HG03442 (cell line): ENCODE measurements around the gene HIVEP3.

Source experiments
- ATAC-seq: cut with Tn5 transposase; IDR thresholded peaks from one replicate; pipeline ENCODE4 v1.9.1; 2021; ENCODE audit warnings: mild to moderate bottlenecking, moderate library complexity; ENCODE audit not compliant: unreplicated experiment

Gene HIVEP3

DNA sequence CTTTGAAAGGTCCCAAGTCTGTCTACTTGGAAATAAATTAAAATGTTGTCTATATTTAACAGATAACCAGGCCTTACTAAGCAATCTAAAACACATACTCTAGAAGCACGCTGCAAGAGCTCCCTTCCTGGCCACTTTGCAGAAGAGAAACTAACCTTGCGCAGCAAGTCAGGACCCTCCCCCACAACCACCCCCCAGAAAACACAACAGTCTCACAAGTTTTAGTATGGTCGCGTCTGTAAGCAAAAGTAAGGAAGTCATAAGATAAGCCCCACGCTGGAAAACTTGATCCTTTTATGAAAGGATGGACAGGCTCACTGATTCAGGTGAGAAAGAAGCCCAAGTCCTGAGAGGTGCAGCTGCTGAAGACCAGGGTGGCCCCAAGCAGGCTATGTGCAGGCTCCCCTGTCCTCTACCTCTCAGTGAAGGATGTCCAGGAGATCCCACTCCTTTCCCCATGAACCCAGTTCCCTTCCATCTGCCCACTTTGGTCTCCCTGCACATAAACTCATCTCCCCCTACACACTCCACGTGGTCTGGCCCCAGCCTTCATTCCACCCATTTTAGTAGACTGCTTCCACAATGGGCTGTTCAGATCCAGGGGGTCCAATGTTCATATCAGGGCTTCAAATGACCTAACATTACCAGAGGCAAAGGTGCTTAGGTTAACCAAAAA, 23.8 kb downstream of the HIVEP3 start:
- ATAC-seq, result no peak

DNA sequence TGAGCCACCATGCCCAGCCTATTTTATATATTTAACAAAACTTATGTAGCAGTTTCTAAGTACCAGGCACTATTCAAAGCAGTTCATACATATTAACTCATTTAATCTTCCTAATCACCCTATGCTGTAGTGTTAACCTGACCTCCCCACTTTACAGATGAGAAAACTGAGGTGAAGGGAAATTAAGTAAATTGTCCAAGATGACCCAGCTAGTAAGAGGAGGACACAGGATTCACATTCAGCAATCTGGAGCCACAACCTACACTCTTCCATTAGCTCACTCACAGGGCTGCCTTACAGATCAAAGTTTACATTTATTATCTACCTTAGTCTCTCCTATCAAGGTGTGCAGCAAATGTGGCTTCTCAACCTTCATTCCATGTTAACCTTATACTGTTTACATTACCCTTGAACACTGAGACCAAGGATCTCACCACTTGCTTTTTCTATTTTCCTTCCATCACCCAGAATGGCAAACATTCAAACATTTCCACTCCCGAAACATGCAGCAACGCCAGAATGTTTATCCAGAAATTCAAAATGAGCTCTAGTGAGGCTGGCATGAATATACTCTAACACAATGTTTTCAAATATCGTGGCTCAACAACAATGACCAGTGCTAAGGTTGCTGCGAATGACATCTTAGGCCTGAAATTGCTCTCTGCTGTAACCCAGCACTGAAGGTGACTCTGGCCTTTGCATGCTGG, 24.5 kb downstream of the HIVEP3 start:
- ATAC-seq, result no peak

DNA sequence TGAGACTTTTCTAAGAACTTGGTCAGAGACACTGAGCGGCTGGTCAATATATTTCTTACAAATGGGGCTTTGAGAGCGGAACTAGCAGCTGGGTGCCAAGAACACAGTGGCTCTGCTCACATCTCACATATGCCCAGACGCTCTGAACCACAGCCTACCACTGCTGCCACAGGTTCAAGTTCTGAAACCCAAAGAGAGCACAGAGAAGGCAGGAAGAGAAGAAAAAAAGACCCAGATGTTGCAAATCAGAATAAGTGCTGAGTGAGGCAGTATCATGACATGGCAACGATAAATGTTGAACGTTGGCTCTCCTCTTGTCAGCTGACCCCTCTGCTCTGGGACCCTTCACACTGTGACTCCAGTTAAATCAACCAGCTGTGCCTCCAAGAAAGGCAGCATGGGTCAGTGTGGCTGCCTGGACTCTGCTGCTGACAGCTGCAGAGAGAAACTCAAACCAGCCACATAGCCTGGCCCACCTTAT, 26.4 kb downstream of the HIVEP3 start:
- no peak for ATAC-seq

DNA sequence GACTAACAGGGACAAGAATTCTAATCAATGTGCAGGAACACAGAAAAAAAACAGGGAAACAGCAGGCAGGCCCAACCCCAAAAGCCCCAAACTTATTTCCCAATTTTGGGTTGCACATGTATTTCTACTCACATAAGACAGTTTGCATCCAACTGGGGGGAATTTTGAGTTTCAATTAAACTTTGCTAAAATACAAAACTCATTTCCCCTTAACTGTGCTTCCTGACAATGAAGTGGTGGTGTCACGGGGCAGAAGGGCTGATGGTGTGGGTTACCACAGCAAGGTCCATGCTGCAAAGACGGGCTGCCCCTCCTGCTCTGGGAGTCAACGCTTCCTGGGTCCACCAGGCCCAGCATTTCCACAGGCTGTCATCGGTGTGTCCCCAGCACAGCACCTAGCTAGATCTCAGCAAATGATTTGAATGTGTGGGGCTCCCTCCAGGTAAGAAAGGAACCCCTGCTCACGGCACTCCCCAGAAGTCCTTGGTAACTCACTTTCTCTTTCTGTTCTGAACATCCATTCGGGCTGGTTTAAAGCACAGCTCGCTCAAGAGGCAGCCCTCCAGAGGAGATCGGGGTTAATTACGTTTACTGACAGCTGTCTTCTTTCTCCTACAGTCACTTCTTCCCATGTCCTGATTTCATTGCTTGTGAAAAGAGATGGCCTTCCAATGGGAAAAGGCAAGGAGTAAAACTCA, 27.4 kb downstream of the HIVEP3 start:
- ATAC-seq, result peak; percentile 72

DNA sequence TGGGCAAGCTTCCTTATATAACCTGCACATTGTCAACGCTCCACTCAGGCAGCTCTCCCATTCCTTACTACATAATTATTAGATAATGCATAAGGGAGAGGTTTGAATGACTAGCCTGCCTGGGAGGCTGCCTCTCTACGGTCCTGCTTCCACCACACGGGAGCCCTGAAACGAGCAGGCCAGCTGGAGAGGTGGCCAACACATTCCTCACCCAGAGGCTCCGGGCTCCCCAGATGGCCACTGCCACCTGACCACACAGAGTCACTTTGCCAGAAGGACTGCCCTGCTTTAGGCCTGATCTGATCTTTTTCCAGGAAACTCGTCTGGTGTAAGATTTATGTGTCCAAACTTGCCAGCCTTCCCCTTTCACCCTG, 27.9 kb downstream of the HIVEP3 start:
- ATAC-seq, result no peak

DNA sequence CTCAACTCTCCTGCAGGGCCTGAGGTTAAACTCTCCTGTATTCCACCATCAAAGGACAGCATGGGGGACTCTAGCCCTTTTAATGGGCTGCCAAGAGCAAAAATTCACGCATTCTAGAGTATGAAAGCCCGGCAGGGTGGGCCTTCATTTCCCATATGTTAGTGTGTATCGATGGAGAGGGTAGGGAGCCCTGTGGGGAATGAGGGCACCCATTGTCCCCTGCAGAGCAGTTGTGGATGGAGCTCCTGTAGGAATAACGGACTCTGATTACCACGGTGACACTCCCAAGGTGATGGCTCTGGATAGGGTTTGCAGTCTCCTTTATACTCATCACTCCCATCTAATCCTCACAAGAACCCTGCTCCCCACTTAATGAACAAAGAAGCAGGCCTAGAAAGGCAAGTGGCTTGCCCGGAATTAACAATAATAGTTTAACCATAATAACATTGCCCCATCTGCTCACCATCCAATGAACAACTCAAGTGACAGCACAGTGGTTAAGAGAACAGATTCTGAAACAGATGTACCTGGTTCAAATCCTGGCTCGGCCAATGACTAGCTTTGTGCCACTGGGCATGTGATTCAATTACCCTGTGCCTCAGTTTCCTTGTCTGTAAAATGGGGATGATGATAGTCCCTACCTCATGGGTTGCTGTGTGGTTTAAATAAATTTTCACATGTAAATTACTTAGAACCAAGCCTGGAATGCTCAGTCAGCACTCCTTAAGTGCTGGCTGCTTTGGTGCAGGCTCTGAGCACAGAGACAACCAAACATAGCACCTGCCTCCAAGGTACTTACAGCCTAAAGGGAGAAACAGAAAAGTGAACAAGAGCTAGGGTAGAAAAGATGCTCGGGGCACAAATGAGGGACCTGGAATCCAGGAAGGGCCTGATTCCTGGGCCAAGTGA, 29.0 kb downstream of the HIVEP3 start:
- ATAC-seq, result no peak

DNA sequence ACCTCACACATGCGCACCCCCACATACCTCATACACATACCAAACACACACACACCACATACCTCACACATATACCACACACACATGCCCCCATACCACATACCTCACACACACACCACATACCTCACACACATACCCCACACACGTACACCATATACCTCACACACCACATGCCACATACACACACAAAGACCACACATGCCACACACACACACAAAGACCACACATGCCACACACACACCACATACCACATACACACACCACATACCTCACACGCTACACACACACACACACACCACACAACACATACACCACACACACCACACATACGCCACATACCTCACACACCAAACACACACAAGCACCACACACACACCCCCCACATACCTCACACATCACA, 30.0 kb downstream of the HIVEP3 start:
- ATAC-seq, result no peak

DNA sequence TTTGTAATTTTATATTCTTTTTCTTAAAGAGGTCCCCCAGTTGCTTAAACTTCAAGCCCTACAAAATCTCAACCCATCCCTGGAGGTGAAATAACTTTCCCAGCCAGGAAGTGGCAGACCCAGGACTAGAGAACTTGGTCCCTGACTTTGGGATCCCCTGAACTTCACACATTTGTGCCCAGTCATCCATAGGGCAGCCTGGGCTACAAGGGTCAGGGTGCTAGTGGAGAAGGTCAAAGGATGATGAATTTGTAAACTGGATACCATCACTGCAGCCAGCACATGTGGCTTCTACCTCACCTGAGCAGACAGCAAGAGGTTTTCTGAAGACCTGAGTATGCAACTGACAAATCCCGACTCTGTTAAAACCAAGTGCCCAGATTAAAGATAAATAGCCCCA, 31.4 kb downstream of the HIVEP3 start:
- no peak for ATAC-seq

DNA sequence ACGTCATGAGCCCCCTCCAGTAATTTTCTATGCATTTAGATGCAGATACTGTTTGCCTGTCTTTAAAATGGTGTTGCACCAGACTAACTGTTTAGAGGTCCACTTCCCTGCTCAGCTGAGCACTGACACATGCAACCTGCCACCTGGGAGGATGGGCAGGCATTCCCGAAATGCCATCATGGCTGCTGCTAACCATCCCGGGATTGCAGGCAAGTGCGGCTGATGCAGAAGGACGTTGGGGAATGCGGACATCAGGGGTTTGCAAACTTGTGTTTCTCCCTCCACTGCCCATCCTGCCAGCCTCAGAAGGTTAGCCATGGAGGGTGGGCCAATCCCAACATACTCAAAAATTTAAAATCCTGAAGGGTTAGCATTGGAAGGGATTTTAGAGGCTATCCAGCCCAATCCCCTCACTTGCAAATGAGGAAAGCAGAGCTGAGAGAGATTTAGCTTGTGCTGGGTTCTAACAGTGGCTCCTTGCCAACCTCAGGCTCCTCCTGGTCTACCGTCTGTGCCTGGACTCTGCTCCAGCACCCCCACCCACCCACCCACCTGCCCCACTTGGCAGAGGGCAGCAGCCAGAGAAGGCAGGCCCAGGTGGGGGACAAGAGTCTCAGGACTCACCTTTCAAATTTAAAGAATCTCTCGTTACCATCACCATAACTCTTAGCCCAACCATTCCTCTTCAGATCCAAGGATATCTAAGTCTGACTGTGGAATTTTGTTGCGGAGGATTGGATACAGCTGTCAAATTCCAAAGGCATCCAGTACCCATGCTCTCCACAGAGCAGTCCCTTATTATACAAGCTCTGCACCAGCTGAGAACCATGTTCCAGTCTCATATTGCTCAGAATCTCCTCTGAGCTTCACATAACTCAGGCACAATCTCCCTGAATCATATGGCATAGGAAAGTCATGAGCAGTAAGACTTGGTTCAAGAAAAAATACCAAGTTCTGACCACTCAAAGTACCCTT, 34.2 kb downstream of the HIVEP3 start:
- ATAC-seq, result no peak

DNA sequence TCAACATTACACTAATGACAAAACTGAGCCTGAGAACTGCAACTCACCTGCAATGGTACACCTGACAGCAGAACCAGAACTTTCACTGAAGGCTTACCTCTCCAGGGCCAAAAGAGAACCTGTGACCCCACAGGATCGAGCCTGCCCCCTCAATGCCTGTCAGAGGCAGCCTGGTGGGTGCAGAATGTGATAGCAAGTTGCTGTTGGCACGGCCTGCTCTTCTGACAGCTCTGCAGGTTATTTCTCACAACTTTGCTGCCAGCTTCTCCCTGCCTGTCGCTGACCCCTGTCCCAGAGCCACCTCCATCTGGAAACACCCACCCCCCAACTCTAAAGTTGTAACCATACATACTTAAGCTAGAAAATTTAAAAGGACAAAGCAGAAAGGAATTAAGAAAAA, 35.2 kb downstream of the HIVEP3 start:
- no peak for ATAC-seq

DNA sequence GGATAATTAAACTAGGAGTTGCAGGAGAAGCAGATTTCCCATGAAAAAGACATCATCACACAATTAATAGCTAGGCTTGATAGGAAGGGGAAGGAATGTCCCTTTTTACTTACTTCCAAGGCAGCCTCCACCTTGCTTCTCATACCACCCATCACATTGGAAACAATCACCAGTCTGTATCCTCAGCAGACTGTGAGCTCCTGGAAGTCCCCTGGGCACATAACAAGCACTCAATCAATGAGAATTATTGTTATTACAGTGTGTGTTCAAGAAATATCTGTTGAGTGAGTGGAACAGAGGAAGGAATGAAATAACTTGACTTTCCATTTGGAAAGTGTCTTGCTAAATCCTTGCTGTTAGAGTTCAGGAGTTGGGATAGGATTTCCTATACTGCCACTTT, 36.2 kb downstream of the HIVEP3 start:
- no peak for ATAC-seq

DNA sequence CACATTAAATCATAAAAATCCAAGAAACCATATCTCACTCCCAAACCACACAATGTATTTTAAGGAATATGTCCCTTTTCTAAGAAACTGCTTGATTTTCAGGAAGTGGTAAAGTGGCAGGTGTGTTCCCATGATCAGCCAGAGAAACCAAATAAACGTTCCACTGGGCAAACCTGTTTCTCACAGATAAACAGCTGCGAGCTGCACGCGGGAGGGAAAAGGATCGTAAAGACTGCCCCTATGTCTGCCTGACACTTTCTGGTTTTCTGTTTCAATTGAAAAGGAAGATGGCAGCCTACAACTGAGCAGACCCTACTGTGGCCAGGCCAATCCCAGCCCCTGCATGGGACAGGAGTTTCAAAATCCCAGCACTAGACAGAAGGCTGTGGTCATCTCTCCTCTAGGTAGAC, 36.6 kb downstream of the HIVEP3 start:
- ATAC-seq, result no peak

DNA sequence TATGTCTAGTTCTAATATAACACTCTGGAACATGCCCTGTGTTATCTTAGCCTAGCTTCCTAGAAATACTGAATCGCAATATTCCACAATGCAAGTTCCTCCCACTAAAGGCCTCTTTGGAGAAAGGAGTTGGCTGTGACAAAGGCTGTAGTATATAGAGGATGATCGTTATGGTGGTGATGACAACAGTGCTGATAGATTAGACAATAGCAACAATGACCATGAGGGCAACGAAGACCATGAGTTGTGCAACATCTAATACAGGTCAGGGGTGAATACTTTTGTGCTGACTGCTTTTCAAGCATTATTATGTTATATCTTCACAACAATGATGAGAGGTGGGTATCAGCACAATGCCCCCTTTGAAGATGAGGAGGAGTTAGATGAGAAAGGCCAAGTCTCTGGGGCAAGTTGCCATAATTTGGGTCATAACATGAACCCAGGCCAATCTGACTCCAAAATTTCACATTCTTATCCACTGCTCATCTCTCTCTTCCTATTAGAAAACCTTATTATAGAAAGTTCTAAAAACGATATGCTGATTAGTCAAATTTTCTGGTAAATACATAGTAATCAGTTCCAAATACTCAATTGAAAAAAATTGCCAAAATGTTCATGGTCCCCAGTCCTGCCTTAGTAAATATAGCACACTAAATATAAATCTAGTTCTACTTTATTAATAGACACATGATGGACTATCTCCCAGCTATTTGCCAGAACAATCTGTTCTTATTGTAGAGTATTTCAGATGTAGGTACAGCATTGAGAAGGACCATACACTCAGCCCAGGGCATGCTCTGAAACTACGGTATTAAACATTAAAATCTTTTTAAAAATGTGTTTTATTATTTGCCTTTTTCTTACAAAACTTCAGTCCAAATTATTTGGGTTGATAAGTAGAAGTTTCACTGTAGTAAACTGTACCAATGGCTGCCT, 37.5 kb downstream of the HIVEP3 start:
- no peak for ATAC-seq

DNA sequence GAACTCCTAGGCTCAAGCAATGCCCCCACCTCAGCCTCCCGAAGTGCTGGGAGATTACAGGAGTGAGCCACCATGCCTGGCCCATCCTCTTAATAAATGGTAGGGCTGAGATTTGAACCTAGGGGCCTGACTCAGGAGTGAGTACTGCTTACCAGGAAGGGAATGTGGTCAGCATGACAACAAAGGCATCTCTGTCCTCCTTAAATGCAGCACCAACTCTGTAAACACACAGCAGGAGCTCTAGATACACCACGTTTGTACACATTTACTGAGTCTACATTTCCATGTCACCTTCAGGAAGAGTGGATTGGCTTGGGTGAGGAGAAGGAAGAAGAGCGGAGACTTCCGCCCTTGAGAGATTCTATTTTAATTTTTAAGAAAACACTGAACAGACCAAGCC, 38.5 kb downstream of the HIVEP3 start:
- no peak for ATAC-seq

DNA sequence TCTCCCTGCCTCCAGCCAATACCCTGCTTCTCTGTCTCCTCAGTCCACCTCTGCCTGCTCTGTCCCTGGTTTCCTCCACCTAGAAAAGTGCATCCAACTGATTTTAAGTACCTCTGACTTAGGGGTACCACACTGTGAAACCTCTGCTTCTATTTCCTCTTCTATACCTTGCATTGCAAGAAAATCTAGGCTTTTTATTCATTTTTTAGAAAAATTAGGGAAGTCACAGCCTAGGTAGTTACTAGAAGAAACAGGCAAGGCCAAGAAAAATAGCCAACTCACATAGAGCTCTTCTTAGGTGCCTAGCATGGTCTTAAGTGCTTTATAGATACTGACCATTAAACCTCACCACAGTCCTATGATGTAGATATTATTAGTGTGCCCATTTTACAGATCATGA, 39.1 kb downstream of the HIVEP3 start:
- no peak for ATAC-seq

DNA sequence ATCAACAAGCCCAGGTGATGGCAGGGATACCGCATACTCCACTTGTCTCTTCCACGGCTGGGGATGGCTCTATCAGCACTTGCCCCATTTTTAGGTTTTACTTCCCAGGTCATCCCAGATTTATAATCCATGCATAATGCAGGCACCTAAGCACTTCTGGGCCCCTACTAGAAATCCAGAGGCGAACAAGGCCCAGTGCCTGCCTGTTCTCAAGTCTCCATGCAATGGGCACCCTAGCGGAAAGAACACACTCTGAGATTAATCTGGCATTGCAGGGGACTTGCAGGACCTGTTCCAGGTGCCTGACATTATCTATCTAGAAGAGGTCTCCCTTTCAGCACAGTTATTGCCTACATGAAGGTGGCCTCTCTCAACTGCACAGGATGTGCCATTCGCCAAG, 39.8 kb downstream of the HIVEP3 start:
- no peak for ATAC-seq

DNA sequence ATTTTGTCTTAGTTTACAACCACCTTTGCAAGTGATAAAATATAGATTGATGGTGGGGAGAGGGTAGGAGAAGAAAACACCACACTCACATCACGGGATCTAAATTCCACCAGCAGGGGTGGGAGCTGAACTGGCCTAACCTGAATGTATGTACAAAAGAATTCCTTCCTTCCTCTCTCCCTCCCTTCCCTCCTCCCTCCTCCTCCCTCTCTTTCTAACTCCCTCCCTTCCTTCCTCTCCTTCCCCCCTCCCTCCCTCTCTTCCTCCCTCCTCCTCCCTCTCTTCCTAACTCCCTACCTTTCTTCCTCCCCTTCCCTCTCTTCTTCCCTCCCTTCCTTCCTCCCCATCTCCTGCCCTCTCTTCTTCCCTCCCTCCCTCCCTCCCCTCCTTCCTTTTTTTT, 40.2 kb downstream of the HIVEP3 start:
- ATAC-seq, result no peak

DNA sequence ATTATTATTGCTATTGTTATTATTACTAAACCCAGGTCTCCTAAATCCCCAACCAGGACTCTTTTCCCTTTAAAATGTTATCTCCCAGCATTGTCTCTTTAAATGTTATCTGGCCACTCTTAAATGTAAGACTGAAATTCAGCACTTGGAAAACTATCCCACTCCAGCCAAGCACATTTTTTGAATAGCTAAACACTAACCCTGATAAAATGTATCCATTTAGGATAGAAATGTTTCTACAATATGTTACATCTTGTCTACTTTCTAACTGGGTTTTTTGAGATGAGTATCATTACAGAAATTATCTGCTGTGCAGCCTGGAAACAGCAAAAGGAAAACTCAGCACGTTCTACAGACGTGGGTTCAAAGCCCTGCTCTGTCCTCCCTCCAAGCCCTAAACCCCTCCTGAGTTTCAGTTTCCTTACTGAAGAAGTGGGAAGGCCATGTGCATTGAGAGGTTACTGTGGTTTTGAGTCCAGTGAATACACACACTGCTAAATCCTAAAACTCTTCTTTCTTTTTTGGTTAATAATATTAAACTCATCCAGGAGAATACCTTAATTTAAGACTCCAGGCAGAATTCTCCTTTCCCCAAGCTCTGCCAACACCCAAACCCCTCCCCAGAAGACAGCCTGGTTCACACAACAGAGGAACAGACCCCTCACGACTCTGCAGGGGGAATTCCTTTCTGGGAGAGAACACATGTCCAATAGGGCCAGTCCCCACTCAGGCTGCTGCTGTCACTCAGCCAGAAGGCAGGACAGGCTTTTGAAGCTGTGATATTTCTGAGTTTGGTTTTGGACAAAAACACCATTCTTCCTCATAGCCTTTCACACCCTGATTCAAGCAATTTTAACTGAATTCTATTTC, 41.9 kb downstream of the HIVEP3 start:
- ATAC-seq, result no peak
